ENCODE measurements around the gene ELMO2.

The ELMO2 gene, protein sequence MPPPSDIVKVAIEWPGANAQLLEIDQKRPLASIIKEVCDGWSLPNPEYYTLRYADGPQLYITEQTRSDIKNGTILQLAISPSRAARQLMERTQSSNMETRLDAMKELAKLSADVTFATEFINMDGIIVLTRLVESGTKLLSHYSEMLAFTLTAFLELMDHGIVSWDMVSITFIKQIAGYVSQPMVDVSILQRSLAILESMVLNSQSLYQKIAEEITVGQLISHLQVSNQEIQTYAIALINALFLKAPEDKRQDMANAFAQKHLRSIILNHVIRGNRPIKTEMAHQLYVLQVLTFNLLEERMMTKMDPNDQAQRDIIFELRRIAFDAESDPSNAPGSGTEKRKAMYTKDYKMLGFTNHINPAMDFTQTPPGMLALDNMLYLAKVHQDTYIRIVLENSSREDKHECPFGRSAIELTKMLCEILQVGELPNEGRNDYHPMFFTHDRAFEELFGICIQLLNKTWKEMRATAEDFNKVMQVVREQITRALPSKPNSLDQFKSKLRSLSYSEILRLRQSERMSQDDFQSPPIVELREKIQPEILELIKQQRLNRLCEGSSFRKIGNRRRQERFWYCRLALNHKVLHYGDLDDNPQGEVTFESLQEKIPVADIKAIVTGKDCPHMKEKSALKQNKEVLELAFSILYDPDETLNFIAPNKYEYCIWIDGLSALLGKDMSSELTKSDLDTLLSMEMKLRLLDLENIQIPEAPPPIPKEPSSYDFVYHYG

GRCh38 chr20:46406200-46406985 is at the start of gene ELMO2:
TSS of gene ELMO2 (minus strand) at chr20:46406615. CDS start at chr20:46394482, 12,133 bp downstream.
- DNase-seq = peak; percentile 97

- no peak for DNase-seq
Measured at GRCh38 chr20:46455729-46456128, 49.3 kb upstream of the ELMO2 start.

GRCh38 chr20:46446851-46447250 is 40.4 kb upstream of the ELMO2 start:
- no peak for DNase-seq

- no peak for DNase-seq
Measured at GRCh38 chr20:46439837-46440236, 33.4 kb upstream of the ELMO2 start.

- DNase-seq = peak; percentile 33
Measured at GRCh38 chr20:46438156-46438750, 31.8 kb upstream of the ELMO2 start.

DNA sequence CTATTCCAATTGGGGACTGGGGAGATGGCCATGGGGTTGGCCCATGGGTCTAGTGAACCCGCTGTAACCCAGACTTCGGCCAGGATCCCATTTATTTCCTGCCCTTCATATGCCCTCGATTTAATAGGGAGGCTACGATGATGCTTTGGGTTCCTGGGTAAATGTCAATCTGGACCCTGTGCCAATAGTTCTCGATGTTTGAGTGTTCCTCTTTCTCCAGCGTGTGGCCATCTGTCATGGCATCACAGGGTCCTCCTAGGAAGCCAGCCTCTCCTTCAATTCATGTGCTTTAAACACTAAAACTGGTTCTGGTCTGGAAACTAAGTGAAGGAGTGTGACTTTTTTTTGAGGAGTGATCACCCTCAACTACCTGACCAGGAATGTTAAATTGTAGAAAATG is 28.7 kb upstream of the ELMO2 start:
- DNase-seq = no peak

GRCh38 chr20:46434597-46434996 is 28.2 kb upstream of the ELMO2 start:
- no peak for DNase-seq

DNA sequence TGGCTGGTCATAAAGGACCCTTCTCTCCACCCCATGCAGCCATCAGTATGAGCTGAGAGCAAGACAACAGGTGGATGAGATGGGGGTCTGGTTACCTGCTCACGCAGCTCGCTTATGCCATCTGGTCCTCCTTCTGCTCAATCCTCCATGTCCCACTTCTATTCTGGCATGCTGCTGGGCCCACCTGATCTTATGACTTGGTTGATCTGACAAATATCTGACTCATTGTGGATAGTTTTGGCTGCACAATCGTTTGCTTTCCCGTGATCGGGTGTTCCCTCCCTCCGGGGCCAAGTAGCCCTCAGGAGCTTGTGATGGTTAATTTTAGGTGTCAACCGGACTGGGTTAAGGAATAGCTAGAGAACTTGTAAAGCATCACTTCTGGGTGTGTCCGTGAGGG is 26.6 kb upstream of the ELMO2 start:
- no peak for DNase-seq

- no peak for DNase-seq
Measured at GRCh38 chr20:46430921-46431712, 24.7 kb upstream of the ELMO2 start.

DNA sequence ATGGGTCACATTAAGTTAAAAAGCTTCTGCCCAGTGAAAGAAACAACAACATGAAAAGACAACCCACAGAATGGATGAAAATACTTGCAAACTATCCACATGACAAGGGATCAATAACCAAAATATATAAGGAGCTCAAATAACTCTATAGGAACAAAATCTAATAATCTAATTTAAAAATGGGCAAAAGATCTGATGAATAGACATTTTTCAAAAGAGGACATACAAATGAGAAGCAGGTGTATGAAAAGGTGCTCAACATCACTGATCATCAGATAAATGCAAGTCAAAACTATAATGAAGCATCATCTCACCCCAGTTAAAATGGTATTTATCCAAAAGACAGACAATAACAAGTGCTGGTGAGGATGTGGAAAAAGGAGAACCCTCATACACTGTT is 21.0 kb upstream of the ELMO2 start:
- DNase-seq = no peak

DNA sequence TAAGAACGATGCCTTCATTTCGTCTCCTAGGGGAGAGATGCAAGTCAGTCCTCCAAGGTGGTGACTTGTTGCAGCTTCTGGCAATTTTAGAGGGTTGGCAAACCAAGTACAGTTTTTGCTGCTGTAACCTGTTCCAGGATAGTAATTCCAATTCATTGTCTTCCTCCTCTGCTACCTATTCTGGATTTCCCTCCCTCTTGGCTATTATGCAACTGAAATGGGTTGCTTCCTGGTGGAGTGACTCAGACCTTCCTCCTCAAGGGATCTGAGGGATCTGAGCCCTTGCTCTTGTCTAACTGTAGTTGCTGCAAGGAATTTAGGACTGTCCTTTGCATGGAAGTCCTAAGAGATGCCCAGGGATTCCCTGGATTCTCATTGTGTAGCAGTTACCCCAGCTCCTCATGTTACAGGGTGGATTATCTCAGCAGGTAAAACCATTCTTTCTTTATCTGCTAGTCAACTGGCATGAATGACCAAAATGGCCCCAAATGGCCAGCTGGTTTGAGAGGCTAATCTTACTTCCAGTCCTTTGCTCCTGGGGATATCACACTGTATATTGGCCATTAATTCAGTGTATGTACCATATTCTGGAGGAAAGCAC is 17.6 kb upstream of the ELMO2 start:
- DNase-seq = no peak

DNA sequence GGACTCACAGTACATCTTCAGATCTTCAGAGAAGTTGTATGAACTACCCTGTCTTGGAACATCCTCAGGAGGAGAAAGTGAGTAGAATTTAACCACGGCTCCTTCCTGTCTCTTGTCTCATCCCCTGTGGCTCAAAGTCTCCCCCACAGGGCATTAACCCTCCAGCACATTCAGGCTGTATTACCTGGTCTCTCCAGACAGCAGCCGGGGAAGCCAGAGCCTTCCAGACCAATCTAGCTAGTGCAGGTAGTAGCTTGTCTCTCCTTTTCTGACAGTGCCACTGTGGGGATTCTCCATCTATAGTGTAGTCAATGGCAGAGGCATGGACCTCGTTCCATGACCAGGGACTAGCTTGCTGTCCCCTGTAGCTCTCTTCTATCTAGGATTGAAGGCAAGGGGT is 16.9 kb upstream of the ELMO2 start:
- no peak for DNase-seq

- DNase-seq = no peak
Measured at GRCh38 chr20:46420878-46421277, 14.5 kb upstream of the ELMO2 start.

DNA sequence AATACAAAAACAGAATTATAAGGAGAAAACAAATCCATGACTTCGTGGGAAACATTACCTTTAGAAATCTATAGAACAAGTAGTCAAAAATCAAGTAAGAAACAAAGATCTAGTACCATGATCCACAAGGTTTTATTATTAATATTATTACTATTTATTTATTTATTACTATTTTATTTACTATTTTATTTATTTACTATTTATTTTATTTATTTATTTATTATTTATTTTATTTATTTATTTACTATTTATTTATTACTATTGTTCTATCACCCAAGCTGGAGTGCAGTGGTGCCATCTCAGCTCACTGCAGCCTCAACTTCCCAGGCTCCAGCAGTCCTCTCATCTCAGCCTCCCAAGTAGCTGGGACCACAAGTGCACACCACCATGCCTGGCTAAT is 13.5 kb upstream of the ELMO2 start:
- no peak for DNase-seq

GRCh38 chr20:46416839-46417238 is 10.4 kb upstream of the ELMO2 start:
- DNase-seq = no peak

GRCh38 chr20:46416421-46416820 is 10.0 kb upstream of the ELMO2 start:
- no peak for DNase-seq

- no peak for DNase-seq
Measured at GRCh38 chr20:46415773-46416172, 9.4 kb upstream of the ELMO2 start.

DNA sequence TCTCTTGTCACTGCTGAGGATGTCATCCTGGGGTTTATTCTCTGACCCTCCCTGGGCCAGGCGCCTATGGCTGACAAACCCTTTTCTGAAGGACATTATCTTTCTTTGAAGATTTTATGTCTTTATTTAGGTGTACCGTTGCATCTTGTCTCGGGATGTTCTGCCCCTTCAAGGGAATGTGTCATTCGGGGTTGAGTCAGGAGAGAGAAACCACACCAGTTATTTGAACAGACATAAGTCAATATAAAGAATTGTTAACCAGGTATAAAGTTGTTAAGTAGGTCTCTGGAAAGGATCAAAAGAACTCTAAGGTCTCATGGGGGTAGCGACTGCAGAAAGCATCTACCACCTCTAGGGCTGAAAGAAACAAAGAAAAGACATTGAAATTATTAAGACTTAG is 8.2 kb upstream of the ELMO2 start:
- no peak for DNase-seq

- no peak for DNase-seq
Measured at GRCh38 chr20:46411637-46412036, 5.2 kb upstream of the ELMO2 start.

DNA sequence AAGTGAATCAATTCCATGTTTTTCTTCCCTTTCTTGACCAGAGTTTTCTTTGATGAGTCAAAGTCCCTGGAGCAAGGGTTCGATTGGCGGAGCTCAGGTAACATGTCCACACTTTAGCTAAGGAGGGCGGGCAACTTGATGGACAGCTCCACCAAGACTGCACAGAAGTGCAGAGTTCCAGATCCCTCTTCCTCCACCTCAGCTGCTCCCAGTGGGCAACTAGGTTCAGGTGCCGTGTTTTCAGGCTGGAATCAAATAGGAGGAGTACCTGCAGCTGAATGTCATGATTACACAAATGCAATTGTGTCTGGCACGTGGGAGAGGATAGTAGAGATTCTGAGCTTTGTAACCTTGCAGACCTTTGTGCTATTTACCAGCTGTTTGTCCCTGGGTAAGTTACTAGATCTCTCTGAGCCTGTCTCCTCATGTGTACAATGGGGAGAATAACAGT is 1.9 kb upstream of the ELMO2 start:
- no peak for DNase-seq

DNA sequence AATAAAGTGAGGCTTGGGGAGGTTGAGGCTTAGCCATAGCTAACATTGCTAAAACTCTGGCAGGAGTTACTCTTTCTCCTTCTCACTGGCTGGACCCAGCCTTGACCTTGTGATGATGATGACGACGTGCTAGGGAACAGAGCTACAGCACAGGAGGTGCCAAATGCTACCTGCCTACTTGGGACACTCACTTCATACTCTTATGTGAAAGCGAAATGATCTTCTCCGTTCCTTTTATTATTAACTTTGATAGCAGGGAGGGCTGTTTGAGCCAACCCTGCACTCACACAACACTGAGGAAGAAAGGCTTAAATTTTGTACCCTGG is 1.2 kb upstream of the ELMO2 start:
- no peak for DNase-seq

All from hematopoietic multipotent progenitor cell treated with erythropoietin and hydrocortisone succinate and interleukin-3 and kit ligand, for 8 days (in vitro differentiated cells).